GM18909 (cell line): ENCODE results near the gene WDR62.
"Not testable (repeated sequence)": the region's sequence is repeated elsewhere in the genome, so short reads cannot be mapped to it uniquely, and the experiment has no call there.

ENCODE experiments used
- ATAC-seq: cut with Tn5 transposase; IDR thresholded peaks from one replicate; pipeline ENCODE4 v1.9.1; 2021; ENCODE audit warnings: mild to moderate bottlenecking; ENCODE audit not compliant: unreplicated experiment, poor library complexity

The WDR62 gene

GRCh38 chr19:36106441-36106840, 51.7 kb downstream of the WDR62 start:
- ATAC-seq, result no peak

GRCh38 chr19:36106991-36107390, 52.3 kb downstream of the WDR62 start:
- no peak for ATAC-seq

DNA sequence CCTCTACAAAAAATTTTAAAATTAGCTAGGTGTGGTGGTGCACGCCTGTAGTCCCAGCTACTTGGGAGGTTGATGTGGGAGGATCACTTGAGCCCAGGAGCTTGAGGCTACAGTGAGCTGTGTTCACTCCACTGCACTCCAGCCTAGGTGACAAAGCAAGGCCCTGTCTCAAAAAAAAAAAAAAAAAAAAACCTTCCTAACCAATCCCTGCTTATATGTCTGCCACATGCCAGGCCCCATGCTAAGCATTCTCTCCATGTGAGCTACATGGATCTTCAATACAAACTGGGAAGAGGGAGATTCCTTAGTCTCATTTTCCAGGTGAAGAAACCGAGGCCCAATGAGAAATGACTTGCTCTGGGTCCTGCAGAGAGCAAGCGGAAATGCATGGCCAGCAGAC, 54.0 kb downstream of the WDR62 start:
- no peak for ATAC-seq

- ATAC-seq, result no peak
These were observed 55.9 kb downstream of the WDR62 start, which contains the start of gene OVOL3 for GRCh38 chr19:36110487-36111199. Gene OVOL3 (plus strand): TSS chr19:36111143. CDS start chr19:36111203, 60 bp downstream.

DNA sequence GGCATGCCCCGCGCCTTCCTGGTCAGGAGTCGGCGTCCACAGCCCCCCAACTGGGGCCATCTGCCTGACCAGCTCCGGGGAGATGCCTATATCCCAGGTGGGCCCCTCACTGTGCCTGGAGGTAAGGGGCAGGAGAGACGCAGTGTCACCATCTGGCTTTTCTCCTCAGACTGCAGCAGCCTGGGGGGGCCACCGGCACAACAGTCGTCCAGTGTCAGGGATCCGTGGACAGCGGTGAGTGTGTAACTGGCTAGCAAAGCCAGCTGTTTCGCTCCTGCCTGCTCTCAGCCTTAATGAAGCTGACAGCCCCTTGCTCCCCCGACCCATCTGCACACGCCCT, 56.5 kb downstream of the WDR62 start:
- no peak for ATAC-seq

DNA sequence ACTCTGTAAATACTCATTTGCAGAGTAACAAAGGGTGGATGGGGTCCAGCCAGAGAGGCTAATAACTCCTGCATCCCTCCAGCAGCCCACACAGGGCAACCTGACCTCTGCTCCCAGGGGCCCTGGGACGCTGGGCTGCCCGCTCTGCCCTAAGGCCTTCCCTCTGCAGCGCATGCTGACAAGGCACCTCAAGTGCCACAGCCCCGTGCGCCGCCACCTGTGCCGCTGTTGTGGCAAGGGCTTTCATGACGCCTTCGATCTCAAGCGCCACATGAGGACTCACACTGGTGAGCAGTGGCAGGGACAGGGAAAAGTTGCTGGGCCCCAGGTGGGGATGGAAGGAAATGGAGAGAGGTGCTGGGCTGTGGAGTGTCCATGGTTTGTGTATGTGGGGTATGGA, 58.0 kb downstream of the WDR62 start:
- no peak for ATAC-seq

DNA sequence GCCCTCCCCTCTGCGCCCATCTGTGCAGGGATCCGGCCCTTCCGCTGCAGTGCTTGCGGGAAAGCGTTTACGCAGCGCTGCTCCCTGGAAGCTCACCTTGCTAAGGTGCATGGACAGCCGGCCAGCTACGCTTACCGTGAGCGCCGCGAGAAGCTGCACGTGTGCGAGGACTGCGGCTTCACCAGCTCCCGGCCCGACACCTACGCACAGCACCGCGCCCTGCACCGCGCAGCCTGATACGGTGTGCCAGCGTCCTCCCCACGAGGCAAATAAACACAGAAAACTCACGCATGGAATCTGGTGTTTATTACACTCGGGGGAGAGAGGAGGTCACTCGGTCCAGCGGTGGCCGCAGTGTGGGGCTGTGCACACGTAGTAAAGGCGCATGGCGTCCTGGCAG, 58.7 kb downstream of the WDR62 start:
- no peak for ATAC-seq

DNA sequence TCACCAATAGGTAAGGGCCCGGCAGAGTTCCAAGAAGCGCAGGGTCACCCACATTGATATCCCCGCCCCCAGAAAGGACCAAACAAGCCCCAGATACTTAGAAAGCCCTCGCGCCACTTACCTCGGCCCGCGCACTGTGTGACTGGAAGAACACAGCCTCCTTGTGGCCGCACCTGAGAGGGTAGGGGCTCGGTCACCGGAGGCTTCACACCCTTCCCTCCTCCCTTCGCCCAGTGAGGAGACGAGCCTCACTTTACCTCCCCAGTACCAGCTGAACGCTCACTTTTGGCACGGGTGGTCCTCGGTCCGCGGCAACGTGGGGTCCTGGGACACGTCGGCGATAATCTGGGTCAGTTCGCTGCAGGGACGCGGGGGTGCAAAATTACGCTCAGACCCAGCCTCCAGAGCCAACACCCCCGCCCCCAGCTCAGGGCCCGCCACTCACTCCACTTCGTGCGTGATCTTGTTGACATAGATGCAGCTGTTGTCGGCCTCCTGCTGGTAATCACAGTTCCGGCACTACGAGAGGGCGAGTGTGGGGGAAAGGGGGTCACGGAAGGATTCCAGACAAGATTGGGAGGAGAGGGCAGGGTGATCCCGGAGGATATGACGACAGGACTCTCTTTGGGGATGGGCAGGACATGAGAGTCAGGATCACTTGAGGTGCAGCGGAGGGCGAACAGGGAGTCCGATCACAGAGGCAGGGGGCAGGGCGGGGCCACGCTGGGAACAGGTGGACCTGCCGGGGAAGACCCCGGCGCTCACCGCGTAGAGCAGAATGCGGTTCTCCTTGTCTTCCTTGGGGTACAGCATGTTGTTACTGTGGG, 59.4 kb downstream of the WDR62 start:
- ATAC-seq, result no peak

GRCh38 chr19:36114721-36115452, 60.2 kb downstream of the WDR62 start, which contains the start of gene POLR2I:
Gene POLR2I (minus strand): TSS chr19:36114875. CDS start chr19:36114856, 19 bp downstream.
- ATAC-seq, result peak; percentile 82

GRCh38 chr19:36115453-36116343, 61.0 kb downstream of the WDR62 start, which contains the start of gene TBCB:
Gene TBCB (plus strand): TSS chr19:36115468. CDS start chr19:36115561, 93 bp downstream.
- ATAC-seq, result peak; percentile 38

DNA sequence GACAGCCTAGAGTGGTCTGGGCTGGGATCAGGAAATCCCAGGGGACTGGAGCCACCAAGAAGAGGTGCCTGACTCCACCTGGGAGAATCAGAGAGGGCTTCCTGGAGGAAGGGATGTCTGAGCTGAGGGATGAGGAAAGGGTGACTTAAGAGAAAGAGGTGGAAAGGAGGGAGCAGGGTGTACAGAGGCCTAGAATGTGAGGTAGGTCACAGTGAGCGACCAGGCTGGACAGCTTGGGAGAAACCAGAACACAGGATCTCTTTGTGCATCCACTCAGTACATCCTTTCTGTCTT, 61.6 kb downstream of the WDR62 start:
- ATAC-seq, result no peak

DNA sequence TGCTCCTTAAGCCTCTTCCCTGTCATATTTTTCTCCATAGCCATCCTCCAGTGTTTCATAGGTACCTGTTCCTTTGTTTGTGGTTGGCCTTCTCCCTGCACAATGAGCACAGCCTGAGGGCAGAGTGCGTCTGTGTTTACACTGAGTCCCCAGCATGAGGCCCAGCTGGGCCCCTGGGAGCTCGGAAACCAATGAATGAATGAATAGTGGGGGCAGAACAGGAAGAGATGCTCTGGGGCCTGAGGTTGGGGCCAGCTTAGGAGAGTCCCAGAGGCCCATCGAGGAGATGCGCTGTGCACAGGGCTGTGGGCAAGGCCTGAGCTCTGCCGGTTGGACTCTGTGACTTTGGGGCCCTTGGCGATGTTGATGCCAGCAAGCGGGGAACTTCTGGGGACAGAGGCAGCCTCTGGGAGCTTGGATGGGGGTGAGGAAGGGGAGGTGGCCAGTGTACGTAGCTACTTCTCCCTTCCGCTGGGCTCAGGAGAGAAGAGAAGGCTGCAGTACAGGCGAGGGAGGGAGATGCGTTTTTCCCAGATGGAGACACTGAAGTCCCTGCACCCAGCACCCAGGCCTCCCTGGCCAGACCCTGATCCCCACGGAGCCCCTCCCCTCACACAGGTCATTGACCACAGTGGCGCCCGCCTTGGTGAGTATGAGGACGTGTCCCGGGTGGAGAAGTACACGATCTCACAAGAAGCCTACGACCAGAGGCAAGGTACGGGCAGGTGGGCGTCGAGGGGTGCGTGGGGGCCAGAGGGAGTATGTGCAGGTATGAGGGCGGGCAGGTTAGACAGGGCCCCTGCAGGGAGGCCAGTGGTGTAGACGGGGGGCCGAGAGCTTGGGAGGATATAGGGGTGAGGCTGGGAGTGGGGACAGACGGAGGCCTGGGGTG, 65.6 kb downstream of the WDR62 start:
- ATAC-seq, result no peak

DNA sequence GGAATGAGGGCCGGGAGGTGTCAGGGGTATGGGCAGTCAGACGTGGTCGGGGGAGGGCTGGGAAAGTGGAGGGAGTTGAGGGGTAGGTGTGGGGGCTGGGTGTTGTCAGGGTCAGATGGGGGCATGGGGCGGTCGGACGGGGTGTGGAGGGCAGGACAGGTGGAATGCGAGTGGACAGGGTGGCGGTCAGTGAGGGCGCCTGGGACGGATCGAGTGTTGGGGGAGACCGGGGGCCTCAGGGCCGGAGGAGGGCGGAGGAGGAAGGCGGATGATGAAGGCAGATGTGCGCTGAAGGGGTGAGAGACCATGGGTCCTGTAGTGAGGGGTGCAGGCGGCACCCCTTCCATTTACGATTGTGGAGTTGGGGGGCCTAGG, 66.3 kb downstream of the WDR62 start:
- no peak for ATAC-seq

DNA sequence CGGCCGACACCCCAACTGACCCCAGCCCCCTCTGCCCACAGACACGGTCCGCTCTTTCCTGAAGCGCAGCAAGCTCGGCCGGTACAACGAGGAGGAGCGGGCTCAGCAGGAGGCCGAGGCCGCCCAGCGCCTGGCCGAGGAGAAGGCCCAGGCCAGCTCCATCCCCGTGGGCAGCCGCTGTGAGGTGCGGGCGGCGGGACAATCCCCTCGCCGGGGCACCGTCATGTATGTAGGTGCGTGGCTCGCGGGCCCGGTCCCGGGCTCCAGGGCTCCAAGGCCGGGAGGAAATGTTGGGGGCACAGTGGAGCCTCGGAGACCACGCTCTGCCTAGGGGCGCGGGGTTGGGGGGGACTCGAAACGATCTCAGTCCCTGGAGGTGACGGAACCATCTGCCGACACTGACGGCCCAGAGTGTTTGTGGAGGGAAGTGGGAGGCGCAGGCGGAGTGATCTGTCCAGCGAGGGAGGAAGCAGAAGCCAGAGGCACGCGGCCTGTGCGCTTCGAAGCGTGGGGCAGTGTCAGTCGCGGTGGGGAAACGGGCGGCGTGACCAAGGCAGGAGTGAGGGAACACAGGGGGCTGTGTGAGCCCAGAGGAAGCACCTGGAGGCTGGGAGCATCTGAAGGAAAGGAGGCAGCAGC, 66.9 kb downstream of the WDR62 start:
- no peak for ATAC-seq

DNA sequence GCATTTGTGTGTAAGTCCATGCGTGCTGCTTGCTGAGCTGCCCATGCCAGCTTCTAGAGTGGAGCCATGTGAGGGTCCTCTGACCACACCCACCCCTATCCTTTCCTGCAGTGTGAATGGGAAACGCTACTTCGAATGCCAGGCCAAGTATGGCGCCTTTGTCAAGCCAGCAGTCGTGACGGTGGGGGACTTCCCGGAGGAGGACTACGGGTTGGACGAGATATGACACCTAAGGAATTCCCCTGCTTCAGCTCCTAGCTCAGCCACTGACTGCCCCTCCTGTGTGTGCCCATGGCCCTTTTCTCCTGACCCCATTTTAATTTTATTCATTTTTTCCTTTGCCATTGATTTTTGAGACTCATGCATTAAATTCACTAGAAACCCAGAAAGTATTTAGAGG, 70.9 kb downstream of the WDR62 start:
- no peak for ATAC-seq

GRCh38 chr19:36128392-36128736, 73.7 kb downstream of the WDR62 start:
- peak; percentile 1 for ATAC-seq

DNA sequence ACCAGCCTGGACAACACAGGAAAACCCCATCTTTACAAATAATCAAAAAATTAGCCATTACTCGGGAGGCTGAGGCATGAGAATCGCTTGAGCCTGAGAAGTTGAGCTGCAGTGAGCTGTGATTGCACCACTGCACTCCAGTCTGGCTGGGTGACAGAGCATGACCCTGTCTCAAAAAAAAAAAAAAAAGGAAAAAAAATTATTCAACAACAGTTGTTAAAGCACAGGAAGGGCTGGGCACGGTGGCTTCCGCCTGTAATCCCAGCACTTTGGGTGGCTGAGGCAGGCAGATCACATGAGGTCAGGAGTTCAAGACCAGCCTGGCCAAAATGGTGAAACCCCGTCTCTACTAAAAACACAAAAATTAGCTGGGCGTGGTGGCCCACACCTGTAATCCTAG, 76.5 kb downstream of the WDR62 start:
- ATAC-seq, result not testable (repeated sequence)

DNA sequence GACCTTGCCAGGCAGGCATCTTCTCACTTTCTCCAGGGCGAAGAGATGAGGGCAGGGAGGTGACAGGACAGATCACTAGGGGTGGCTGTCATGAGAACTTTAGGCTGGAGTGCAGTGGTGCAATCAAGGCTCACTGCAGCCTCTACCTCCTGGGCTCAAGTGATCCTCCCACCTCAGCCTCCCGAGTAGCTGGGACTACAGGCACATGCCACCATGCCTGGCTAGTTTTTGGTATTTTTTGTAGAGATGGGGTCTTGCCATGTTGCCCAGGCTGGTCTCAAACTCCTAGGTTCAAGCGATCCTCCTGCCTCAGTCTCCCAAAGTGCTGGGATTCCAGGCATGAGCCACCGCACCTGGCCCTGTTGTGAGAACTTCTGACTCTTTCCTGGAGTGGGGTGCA, 80.2 kb downstream of the WDR62 start:
- ATAC-seq, result not testable (repeated sequence)
